SK-N-SH treated with all-trans-retinoic acid at 6 μM for 48 hours (cell line): Measurements from ENCODE around the gene LOXHD1.

Source experiments
- ARNTL ChIP-seq: fragments of 450-650 bp; formaldehyde crosslinking; IDR thresholded peaks from 2 replicates; pipeline ENCODE4 v1.5.0; 2020; ENCODE audit warnings: low read depth, mild to moderate bottlenecking, moderate library complexity, borderline replicate concordance
- BACH2 ChIP-seq: fragments of 250-450 bp; sonication (Bioruptor Pico); IDR thresholded peaks from 2 replicates; pipeline ENCODE4 v1.9.0; 2021; ENCODE audit warnings: mild to moderate bottlenecking, borderline replicate concordance
- OSR1 ChIP-seq: fragments of 250-450 bp; sonication (Bioruptor Pico); IDR thresholded peaks from 2 replicates; pipeline ENCODE4 v1.8.0; 2022; ENCODE audit warnings: moderate library complexity, mild to moderate bottlenecking, inconsistent platforms
- PATZ1 ChIP-seq: fragments of 250-450 bp; sonication (Bioruptor Pico); IDR thresholded peaks from 2 replicates; pipeline ENCODE4 v1.8.0; 2020; ENCODE audit warnings: mild to moderate bottlenecking, moderate library complexity, borderline replicate concordance
- TCF4 ChIP-seq: fragments of 250-450 bp; sonication (Bioruptor Pico); IDR thresholded peaks from 2 replicates; pipeline ENCODE4 v1.8.0; 2021; ENCODE audit warnings: mild to moderate bottlenecking, moderate library complexity, borderline replicate concordance
- TSHZ2 ChIP-seq: fragments of 250-450 bp; sonication (Bioruptor Pico); IDR thresholded peaks from 2 replicates; pipeline ENCODE4 v1.5.0; 2020; ENCODE audit warnings: mild to moderate bottlenecking, moderate library complexity
- ZNF8 ChIP-seq: fragments of 450-650 bp; formaldehyde crosslinking; IDR thresholded peaks from 2 replicates; pipeline ENCODE4 v1.5.0; 2020; ENCODE audit warnings: mild to moderate bottlenecking, moderate library complexity
- TF ChIP-seq, protein P1 (sequence below): fragments of 250-450 bp; sonication (Bioruptor Pico); IDR thresholded peaks from 2 replicates; pipeline ENCODE4 v1.5.1; 2020; ENCODE audit warnings: low read depth, mild to moderate bottlenecking, moderate library complexity

- TF ChIP-seq PATZ1 (CRISPR knock-in tag), result no peak
- TF ChIP-seq OSR1 (CRISPR knock-in tag), result no peak
- TF ChIP-seq, protein P1, sequence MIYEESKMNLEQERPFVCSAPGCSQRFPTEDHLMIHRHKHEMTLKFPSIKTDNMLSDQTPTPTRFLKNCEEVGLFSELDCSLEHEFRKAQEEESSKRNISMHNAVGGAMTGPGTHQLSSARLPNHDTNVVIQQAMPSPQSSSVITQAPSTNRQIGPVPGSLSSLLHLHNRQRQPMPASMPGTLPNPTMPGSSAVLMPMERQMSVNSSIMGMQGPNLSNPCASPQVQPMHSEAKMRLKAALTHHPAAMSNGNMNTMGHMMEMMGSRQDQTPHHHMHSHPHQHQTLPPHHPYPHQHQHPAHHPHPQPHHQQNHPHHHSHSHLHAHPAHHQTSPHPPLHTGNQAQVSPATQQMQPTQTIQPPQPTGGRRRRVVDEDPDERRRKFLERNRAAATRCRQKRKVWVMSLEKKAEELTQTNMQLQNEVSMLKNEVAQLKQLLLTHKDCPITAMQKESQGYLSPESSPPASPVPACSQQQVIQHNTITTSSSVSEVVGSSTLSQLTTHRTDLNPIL (CRISPR knock-in tag), result no peak
- no peak for TF ChIP-seq ZNF8
- no peak for TF ChIP-seq TSHZ2 (CRISPR knock-in tag)
- TF ChIP-seq TCF4, result no peak
- TF ChIP-seq BACH2 (CRISPR knock-in tag), result no peak
- no peak for TF ChIP-seq ARNTL (CRISPR knock-in tag)
Observed at GRCh38 chr18:46462523-46462922, 194.5 kb downstream of the LOXHD1 start.
